CD8-positive, alpha-beta memory T cell (primary cell): ENCODE data around the gene FBXO9. TPM values are rescaled to one million over a fixed set of nuclear protein-coding genes. Genes with fewer than 3 reads are reported as not detected.

Experiments used
- CTCF ChIA-PET: fragments of 350-600 bp; sonication (Branson Sonifier 250); formaldehyde crosslinking; loops from one replicate; lab custom pipeline; 2021; ENCODE audit warnings: antibody characterized with exemption; lab: Charles Lee
- POLR2A ChIA-PET: fragments of 350-600 bp; sonication (Branson Sonifier 250); formaldehyde crosslinking; loops from one replicate; lab custom pipeline; 2021; ENCODE audit warnings: antibody characterized with exemption; lab: Charles Lee
- DNase-seq, 5 donors: peaks; one replicate each; pipeline versions ENCODE4 v3.0.0 to v3.0.0-alpha.2; 2020 to 2022; ENCODE audit warnings: mixed read lengths in 1 of 5
- H3K27ac ChIP-seq: one replicate; pipeline ENCODE4 v1.7.0; 2013; ENCODE audit warnings: low read depth, mild to moderate bottlenecking, low read length, moderate library complexity
- H3K27me3 ChIP-seq: 2 replicates; pipeline ENCODE4 v1.7.0; 2013; ENCODE audit warnings: low read length, mild to moderate bottlenecking; ENCODE audit not compliant: insufficient read depth, poor library complexity, severe bottlenecking
- H3K36me3 ChIP-seq: 2 replicates; pipeline ENCODE4 v1.7.0; 2013; ENCODE audit warnings: mild to moderate bottlenecking, low read length, moderate library complexity; ENCODE audit not compliant: insufficient read depth
- H3K4me1 ChIP-seq: 2 replicates; pipeline ENCODE4 v1.7.0; 2013; ENCODE audit warnings: mild to moderate bottlenecking, low read length, moderate library complexity; ENCODE audit not compliant: insufficient read depth
- H3K4me3 ChIP-seq: 2 replicates; pipeline ENCODE4 v1.7.0; 2013; ENCODE audit warnings: mild to moderate bottlenecking, low read length
- H3K9me3 ChIP-seq: 2 replicates; pipeline ENCODE4 v1.7.0; 2013; ENCODE audit warnings: mild to moderate bottlenecking, low read length
- H3K27ac Mint-ChIP-seq, 8 donors: one replicate each; pipeline ENCODE4 v1.8.0; 2020 to 2021; ENCODE audit warnings: mixed read lengths in 8 of 8, mild to moderate bottlenecking in 6 of 8, inconsistent platforms in 3 of 8, moderate library complexity in 3 of 8
- H3K27me3 Mint-ChIP-seq, 2 donors: one replicate each; pipeline ENCODE4 v1.8.0; 2020 to 2021; ENCODE audit warnings: mixed read lengths in 2 of 2, mild to moderate bottlenecking in 1 of 2, moderate library complexity in 1 of 2
- H3K36me3 Mint-ChIP-seq, 3 donors: one replicate each; pipeline ENCODE4 v1.8.0; 2020 to 2021; ENCODE audit warnings: mixed read lengths in 3 of 3, inconsistent platforms in 1 of 3, mild to moderate bottlenecking in 1 of 3
- H3K4me1 Mint-ChIP-seq, 3 donors: one replicate each; pipeline ENCODE4 v1.8.0; 2020 to 2021; ENCODE audit warnings: mixed read lengths in 3 of 3, inconsistent platforms in 1 of 3, mild to moderate bottlenecking in 1 of 3
- H3K4me3 Mint-ChIP-seq, 7 donors: one replicate each; pipeline ENCODE4 v1.8.0; 2020 to 2021; ENCODE audit warnings: mixed read lengths in 7 of 7, mild to moderate bottlenecking in 6 of 7, moderate library complexity in 4 of 7, inconsistent platforms in 2 of 7
- H3K9me3 Mint-ChIP-seq, 5 donors: one replicate each; pipeline ENCODE4 v1.8.0; 2020 to 2022; ENCODE audit warnings: mixed read lengths in 5 of 5, mild to moderate bottlenecking in 3 of 5, moderate library complexity in 2 of 5, inconsistent platforms in 1 of 5
- polyA plus RNA-seq: library from polyadenylated mRNA; unstranded; fragments of 300-500 nt; fragmentation: Illumina TruSeq; gene quantifications from one replicate; pipeline ENCODE4 v1.2.3, GENCODE V29; 2021
- total RNA-seq, 2 experiments: library from RNA; stranded (reverse); gene quantifications; one replicate each; pipeline ENCODE4 v1.2.3, GENCODE V29; 2021

Gene FBXO9
- total and polyA plus RNA-seq, 3 experiments from 2014 or later = 57.3 to 71.2 (median 62.7) TPM

DNA sequence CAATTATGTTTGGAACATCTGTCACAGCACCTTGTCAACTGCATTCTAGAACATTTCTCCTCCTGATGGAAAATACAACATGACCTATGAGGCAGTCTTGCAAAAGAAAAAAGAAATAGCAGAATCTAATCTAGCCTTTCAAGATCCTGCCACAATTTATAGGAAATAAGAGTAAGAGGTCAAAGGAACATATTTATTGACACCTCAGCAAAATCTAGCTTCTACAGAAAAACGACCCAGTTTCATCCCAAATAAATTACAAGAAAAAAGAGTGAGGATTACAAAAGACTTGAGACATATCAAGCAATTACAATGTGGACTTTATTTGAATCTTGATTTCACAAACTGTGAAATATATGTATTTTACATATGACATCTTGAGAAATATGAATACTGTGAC, 4.2 kb downstream of the FBXO9 start:
- no peaks in the 10 kb centered on the region for H3K27me3 ChIP-seq
- H3K4me1 ChIP-seq = peaks cover 22% of the 10 kb centered on the region
- Mint-ChIP-seq H3K36me3 (peaks cover 4 to 43% (median 11%) of the 10 kb centered on the region in 3 donors), H3K27ac (no peak overlapping the region), H3K27me3 (no peaks in the 10 kb centered on the region), H3K4me1 (peaks cover 43 to 50% (median 45%) of the 10 kb centered on the region in 3 donors), H3K4me3 (peak overlapping the region in 1 of 7 donors; percentile 73), H3K9me3 (no peaks in the 10 kb centered on the region)
- ChIA-PET CTCF (no interaction called here), POLR2A (no interaction called here)
- peaks cover 14% of the 10 kb centered on the region for H3K36me3 ChIP-seq
- no peak overlapping the region for H3K27ac ChIP-seq
- no peak overlapping the region for H3K4me3 ChIP-seq
- no peaks in the 10 kb centered on the region for H3K9me3 ChIP-seq
- DNase-seq = no peak

DNA sequence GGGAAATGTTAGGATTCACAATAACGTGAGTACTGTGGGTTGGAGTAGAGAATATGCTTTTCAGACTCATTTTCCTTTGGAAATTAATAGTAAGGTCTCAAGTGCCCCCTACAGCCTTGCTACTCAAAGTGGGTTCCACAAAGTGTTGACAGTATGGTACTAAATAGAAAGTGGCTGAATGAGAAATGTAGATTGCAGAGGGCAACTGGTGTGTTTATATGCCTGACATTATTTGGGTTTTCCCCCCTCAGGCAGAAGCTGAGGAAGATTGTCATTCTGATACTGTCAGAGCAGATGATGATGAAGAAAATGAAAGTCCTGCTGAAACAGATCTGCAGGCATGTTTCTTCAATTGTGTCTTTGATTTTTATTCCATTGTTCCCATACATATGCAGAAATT, 5.6 kb downstream of the FBXO9 start:
- Histone ChIP-seq H3K4me3 (no peak overlapping the region), H3K36me3 (peaks cover 20% of the 10 kb centered on the region), H3K9me3 (no peaks in the 10 kb centered on the region), H3K4me1 (peaks cover 21% of the 10 kb centered on the region), H3K27me3 (no peaks in the 10 kb centered on the region), H3K27ac (no peak overlapping the region)
- peak in 1 of 5 donors; percentile 19 for DNase-seq
- POLR2A ChIA-PET = no interaction called here
- no peaks in the 10 kb centered on the region for H3K27me3 Mint-ChIP-seq
- H3K27ac Mint-ChIP-seq = peak overlapping the region in 1 of 8 donors; percentile 29
- H3K4me3 Mint-ChIP-seq = no peak overlapping the region
- H3K9me3 Mint-ChIP-seq = no peaks in the 10 kb centered on the region
- H3K4me1 Mint-ChIP-seq = peaks cover 41 to 46% (median 42%) of the 10 kb centered on the region in 3 donors
- H3K36me3 Mint-ChIP-seq = peaks cover 8 to 45% (median 15%) of the 10 kb centered on the region in 3 donors
- CTCF ChIA-PET = interaction anchor here (0.6 kb wide), 1 partner anchor 581 kb away, joined by 3 read pairs; no protein-coding TSS in a partner anchor

DNA sequence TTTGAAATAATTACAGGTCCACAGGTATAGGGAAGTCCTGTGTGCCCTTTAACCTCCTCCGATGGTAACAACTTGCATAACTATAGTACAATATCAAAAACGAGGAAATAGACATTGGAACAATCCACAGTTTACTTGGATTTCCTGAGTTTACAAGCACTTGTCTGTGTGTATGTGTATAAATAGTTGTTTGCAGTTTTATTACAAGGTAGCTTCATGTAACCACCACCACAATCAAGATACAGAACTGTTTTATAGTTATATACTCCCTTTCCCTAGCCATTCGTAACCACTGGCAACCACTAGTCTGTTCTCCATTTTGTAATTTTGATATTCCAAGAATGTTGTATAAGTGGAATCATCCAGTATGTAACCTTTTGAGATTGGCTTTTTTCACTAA, 9.1 kb downstream of the FBXO9 start:
- H3K36me3 ChIP-seq = peaks cover 33% of the 10 kb centered on the region
- Mint-ChIP-seq H3K27ac (peak overlapping the region in 1 of 8 donors; percentile 32), H3K9me3 (no peaks in the 10 kb centered on the region)

DNA sequence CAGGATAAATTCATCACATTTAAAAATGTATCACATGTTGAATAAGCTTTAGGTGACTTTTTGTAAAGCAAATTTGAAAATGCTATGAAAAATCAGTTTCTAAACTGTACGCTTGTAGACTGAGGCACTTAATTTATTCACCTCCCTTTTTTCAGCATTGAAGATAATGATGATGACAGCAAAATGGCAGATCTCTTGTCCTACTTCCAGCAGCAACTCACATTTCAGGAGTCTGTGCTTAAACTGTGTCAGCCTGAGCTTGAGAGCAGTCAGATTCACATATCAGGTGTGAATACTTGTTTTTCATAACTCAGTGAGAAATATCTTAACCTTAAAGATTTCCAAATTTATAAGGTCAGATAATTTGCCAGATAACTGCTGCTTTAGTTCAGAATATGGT, 15.6 kb downstream of the FBXO9 start:
- Mint-ChIP-seq H3K4me3 (no peak overlapping the region), H3K27me3 (no peaks in the 10 kb centered on the region), H3K27ac (peak overlapping the region in 1 of 8 donors; percentile 32), H3K4me1 (no peaks in the 10 kb centered on the region), H3K36me3 (peaks cover 8 to 83% (median 13%) of the 10 kb centered on the region in 3 donors), H3K9me3 (no peaks in the 10 kb centered on the region)
- no peaks in the 10 kb centered on the region for H3K4me1 ChIP-seq
- ChIA-PET CTCF (no interaction called here), POLR2A (no interaction called here)
- no peak for DNase-seq
- H3K27ac ChIP-seq = no peak overlapping the region
- H3K9me3 ChIP-seq = no peaks in the 10 kb centered on the region
- no peak overlapping the region for H3K4me3 ChIP-seq
- H3K27me3 ChIP-seq = no peaks in the 10 kb centered on the region
- H3K36me3 ChIP-seq = peaks cover 45% of the 10 kb centered on the region

More for the DNA sequence above, 9.1 kb downstream of the FBXO9 start:
- Histone ChIP-seq H3K4me1 (no peaks in the 10 kb centered on the region), H3K27ac (no peak overlapping the region), H3K9me3 (no peaks in the 10 kb centered on the region), H3K27me3 (no peaks in the 10 kb centered on the region), H3K4me3 (no peak overlapping the region)
- H3K4me3 Mint-ChIP-seq = no peak overlapping the region
- no peaks in the 10 kb centered on the region for H3K27me3 Mint-ChIP-seq
- peaks cover 8 to 60% (median 22%) of the 10 kb centered on the region in 3 donors for H3K36me3 Mint-ChIP-seq
- peaks cover 13 to 14% (median 13%) of the 10 kb centered on the region in 3 donors for H3K4me1 Mint-ChIP-seq
- no peak for DNase-seq
- POLR2A ChIA-PET = no interaction called here
- CTCF ChIA-PET = interaction anchor here (1.0 kb wide), 1 partner anchor 8 kb away, joined by 3 read pairs; no protein-coding TSS in a partner anchor

DNA sequence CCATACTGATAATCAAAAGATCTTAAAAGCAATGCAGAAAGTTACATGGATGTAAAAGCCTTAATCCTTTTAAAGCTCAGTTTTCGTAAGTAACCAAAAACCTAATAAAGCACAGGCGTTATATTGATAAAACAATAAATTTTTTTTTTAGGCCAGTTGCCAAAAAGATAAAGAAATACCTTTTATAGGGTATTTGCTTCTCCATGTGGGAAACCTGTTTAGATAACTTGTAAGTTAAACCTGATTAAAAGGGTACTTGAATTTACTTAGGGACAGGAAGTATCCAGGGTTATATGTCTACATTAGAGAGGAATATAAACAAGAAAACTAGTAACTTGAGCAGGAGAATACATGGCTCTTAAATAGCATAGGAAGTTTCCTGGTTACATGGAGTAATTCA, 21.1 kb downstream of the FBXO9 start:
- no peak overlapping the region for H3K27ac Mint-ChIP-seq
- no peak overlapping the region for H3K27ac ChIP-seq
- ChIA-PET POLR2A (interaction anchor here (0.7 kb wide), 1 partner anchor 12 kb away, joined by 3 read pairs; no protein-coding TSS in a partner anchor), CTCF (no interaction called here)
- H3K9me3 ChIP-seq = no peaks in the 10 kb centered on the region
- no peak overlapping the region for H3K4me3 ChIP-seq
- H3K4me1 ChIP-seq = no peaks in the 10 kb centered on the region
- no peaks in the 10 kb centered on the region for H3K27me3 ChIP-seq
- no peak overlapping the region for H3K4me3 Mint-ChIP-seq
- no peaks in the 10 kb centered on the region for H3K27me3 Mint-ChIP-seq
- H3K36me3 Mint-ChIP-seq = peaks cover 8 to 86% (median 12%) of the 10 kb centered on the region in 3 donors
- H3K36me3 ChIP-seq = peaks cover 34% of the 10 kb centered on the region
- H3K4me1 Mint-ChIP-seq = no peaks in the 10 kb centered on the region
- no peak for DNase-seq
- H3K9me3 Mint-ChIP-seq = no peaks in the 10 kb centered on the region

DNA sequence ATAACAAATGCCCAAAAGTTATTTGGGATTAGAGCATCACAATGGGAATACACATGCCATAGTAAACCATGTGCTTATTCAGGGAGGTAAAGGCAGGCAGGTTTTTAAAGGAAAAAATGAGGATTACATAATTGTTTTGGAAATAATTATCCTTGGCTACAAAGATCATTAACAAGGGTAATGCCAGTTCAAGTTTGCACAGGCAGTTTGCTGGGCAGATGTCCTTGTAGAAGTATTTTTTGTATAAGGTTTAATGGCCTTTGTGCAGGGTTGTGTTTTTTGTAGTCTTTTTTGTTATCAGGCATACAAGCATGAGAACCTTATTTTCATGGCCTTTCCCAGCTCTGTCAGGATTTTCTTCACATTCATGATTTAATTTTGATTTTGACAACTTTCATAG, 24.7 kb downstream of the FBXO9 start:
- no peaks in the 10 kb centered on the region for H3K4me1 ChIP-seq
- Mint-ChIP-seq H3K9me3 (no peaks in the 10 kb centered on the region), H3K36me3 (peaks cover 6 to 85% (median 24%) of the 10 kb centered on the region in 3 donors), H3K27me3 (no peaks in the 10 kb centered on the region), H3K4me1 (peaks cover 0 to 2% (median 0%) of the 10 kb centered on the region in 3 donors), H3K27ac (peak overlapping the region in 2 of 8 donors; percentile 30 to 64), H3K4me3 (no peak overlapping the region)
- no peak overlapping the region for H3K4me3 ChIP-seq
- H3K27me3 ChIP-seq = no peaks in the 10 kb centered on the region
- peaks cover 31% of the 10 kb centered on the region for H3K36me3 ChIP-seq
- CTCF ChIA-PET = no interaction called here
- POLR2A ChIA-PET = no interaction called here
- no peak overlapping the region for H3K27ac ChIP-seq
- DNase-seq = no peak
- H3K9me3 ChIP-seq = no peaks in the 10 kb centered on the region

DNA sequence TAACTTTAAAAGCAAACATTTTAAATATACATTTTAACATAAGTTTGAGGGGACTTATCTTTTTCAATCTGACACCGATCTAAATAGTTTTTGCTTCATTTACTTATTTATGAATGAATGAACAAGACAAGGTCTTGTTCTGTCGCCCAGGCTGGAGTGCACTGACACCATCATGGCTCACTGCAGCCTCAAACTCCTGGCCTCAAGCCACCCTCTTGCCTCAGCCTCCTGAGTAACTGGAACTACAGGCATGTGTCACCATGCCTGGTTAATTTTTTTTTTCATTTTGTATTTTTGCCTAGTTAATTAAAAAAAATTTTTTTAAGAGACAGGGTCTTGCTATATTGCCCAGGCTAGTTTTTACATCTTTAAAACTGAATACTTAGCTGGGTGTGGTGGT, 25.4 kb downstream of the FBXO9 start:
- CTCF ChIA-PET = interaction anchor here (1.1 kb wide), 1 partner anchor 25 kb away, joined by 3 read pairs; the partner anchor contains the start of gene FBXO9
- H3K36me3 ChIP-seq = peaks cover 38% of the 10 kb centered on the region
- no peaks in the 10 kb centered on the region for H3K4me1 ChIP-seq
- no peak overlapping the region for H3K27ac ChIP-seq
- POLR2A ChIA-PET = no interaction called here
- no peak for DNase-seq
- Mint-ChIP-seq H3K36me3 (peaks cover 6 to 87% (median 30%) of the 10 kb centered on the region in 3 donors), H3K4me1 (peaks cover 0 to 2% (median 0%) of the 10 kb centered on the region in 3 donors), H3K27ac (peak overlapping the region in 2 of 8 donors; percentile 50), H3K27me3 (no peaks in the 10 kb centered on the region), H3K9me3 (no peaks in the 10 kb centered on the region), H3K4me3 (no peak overlapping the region)
- H3K9me3 ChIP-seq = no peaks in the 10 kb centered on the region
- H3K27me3 ChIP-seq = no peaks in the 10 kb centered on the region
- no peak overlapping the region for H3K4me3 ChIP-seq

DNA sequence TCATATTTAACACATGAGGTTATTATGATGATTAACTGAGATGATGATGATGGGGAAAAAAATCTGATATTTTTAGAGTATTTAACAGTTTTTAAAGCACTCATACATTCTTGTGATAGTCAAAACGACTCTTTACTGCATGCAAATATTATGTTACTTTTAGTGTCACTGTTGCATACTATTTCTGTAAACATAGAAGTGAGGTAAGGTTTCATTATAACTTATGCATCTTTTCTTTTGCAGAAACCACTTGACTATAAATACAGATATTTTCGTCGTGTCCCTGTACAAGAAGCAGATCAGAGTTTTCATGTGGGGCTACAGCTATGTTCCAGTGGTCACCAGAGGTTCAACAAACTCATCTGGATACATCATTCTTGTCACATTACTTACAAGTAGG, 30.1 kb downstream of the FBXO9 start:
- Mint-ChIP-seq H3K27me3 (no peaks in the 10 kb centered on the region), H3K36me3 (peaks cover 6 to 87% (median 36%) of the 10 kb centered on the region in 3 donors), H3K4me3 (no peak overlapping the region), H3K27ac (no peak overlapping the region), H3K9me3 (no peaks in the 10 kb centered on the region), H3K4me1 (peaks cover 0 to 2% (median 0%) of the 10 kb centered on the region in 3 donors)
- Histone ChIP-seq H3K4me3 (no peak overlapping the region), H3K36me3 (peaks cover 51% of the 10 kb centered on the region), H3K9me3 (no peaks in the 10 kb centered on the region), H3K27me3 (no peaks in the 10 kb centered on the region), H3K27ac (no peak overlapping the region), H3K4me1 (no peaks in the 10 kb centered on the region)
- ChIA-PET POLR2A (no interaction called here), CTCF (no interaction called here)
- no peak for DNase-seq
